ENCODE measurements around the gene WRNIP1.

DNA sequence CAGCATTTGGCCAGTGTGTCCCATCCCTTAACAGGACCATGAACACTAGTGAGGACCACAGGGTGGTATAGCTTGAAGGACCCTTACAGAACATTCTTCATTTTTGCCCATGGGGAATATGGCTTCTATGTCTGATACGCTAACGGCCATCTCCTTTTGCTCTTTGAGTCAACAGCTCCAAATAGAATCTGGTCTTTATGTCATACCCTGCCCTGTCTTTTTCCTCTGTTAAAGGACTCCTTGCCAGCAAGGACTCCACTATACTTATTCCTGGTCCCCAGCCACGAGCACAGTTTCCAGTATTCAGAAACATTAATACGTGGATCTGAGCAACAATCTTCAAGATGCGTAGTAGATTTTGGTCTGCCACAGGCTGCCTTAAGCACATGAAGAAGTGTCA is 53.9 kb downstream of the WRNIP1 start:
- TF ChIP-seq, protein P1, sequence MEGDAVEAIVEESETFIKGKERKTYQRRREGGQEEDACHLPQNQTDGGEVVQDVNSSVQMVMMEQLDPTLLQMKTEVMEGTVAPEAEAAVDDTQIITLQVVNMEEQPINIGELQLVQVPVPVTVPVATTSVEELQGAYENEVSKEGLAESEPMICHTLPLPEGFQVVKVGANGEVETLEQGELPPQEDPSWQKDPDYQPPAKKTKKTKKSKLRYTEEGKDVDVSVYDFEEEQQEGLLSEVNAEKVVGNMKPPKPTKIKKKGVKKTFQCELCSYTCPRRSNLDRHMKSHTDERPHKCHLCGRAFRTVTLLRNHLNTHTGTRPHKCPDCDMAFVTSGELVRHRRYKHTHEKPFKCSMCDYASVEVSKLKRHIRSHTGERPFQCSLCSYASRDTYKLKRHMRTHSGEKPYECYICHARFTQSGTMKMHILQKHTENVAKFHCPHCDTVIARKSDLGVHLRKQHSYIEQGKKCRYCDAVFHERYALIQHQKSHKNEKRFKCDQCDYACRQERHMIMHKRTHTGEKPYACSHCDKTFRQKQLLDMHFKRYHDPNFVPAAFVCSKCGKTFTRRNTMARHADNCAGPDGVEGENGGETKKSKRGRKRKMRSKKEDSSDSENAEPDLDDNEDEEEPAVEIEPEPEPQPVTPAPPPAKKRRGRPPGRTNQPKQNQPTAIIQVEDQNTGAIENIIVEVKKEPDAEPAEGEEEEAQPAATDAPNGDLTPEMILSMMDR (IDR thresholded peaks at IDR 0.05 in 4 of 5, conservative IDR thresholded peaks at IDR 0.05 in 1 of 5) = no peak
- no peak for TF ChIP-seq POLR2A (IDR thresholded peaks at IDR 0.05)

All from gastrocnemius medialis (tissue), 4 donors.